AG09319 (cell line): Measurements from ENCODE around the gene TMPRSS11B.

ENCODE experiments used
- DNase-seq: peaks from one replicate; pipeline ENCODE4 v3.0.0-alpha.2; 2010; ENCODE audit warnings: low read depth; ENCODE audit errors: extremely low read depth
- TF ChIP-seq, protein P1 (sequence below): IDR thresholded peaks from 2 replicates; pipeline ENCODE4 v1.5.1; 2011; ENCODE audit warnings: low read depth, mild to moderate bottlenecking, inconsistent platforms, low read length, moderate library complexity

TMPRSS11B gene

DNA sequence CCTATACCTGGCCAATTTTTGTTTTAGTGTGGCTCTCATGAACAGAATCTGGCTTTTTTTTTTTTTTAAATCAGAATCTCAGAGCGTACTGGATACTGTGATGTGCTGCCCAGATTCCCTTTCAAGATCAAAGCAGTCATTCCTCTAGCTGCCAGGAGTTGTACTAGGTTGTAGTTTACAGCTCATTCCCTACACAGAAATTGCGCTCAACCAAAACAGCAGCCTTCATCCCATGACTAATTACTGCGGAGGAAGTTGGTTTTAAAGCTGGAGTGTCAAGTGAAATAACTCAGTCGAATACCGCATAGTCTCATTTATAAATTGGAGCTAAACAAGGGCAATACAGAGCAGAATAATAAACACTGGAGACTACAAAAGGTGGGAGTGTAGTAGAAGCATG lies 12.2 kb upstream of the TMPRSS11B start:
- no peak for DNase-seq
- TF ChIP-seq, protein P1, sequence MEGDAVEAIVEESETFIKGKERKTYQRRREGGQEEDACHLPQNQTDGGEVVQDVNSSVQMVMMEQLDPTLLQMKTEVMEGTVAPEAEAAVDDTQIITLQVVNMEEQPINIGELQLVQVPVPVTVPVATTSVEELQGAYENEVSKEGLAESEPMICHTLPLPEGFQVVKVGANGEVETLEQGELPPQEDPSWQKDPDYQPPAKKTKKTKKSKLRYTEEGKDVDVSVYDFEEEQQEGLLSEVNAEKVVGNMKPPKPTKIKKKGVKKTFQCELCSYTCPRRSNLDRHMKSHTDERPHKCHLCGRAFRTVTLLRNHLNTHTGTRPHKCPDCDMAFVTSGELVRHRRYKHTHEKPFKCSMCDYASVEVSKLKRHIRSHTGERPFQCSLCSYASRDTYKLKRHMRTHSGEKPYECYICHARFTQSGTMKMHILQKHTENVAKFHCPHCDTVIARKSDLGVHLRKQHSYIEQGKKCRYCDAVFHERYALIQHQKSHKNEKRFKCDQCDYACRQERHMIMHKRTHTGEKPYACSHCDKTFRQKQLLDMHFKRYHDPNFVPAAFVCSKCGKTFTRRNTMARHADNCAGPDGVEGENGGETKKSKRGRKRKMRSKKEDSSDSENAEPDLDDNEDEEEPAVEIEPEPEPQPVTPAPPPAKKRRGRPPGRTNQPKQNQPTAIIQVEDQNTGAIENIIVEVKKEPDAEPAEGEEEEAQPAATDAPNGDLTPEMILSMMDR: no peak

DNA sequence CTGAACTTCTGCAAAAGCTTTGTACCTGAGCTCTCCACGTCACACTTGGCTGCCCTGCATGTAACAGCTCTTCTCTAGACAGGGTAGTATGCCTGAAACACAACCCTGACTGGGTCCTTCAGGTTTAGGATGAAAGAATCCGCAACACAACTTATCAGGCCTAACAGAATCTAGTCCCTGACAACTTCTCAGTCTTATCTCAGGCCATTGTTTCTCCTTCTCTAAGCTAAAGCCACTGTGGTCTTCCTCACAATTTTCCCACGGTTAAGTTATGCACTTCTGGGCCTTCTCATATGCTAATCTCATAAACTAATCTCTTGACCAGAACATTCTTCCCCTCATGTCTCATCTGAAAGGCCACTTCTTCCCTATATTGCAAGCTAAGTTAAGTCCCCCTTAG lies 10.8 kb upstream of the TMPRSS11B start:
- DNase-seq: no peak
- TF ChIP-seq, protein P1: no peak

DNA sequence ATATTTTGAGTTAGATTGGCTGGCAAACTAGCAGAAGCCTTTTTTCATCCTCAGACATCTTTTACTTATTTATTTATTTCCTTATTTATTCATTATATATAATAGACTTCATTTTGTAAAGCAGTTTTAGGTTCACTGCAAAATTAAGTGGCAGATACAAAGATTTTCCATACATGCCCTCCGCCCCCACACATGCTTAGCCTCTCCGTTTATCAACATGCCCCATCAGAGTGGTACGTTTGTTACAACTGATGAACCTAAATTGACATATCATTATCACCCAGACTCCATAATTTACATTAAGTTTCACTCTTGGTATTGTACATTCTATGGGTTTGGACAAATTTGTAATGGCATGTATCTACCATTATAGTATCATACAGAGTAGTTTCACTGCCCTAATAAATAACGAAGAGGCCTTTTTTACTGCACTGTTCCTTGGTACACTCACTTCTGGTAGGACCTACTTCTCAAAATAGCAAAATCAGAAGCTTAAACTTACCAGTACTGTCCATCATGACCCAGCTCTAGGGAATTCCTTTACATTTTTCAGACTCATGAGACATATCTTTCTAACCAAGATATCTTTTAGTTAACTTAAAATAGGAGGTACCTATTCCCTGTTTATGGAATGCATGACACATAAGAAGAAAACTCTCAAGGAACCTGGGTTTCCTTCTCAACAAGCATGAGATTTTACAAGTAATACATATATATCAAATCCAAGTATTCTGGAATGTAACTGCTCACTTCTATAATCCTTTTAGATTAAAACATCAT lies 4.8 kb upstream of the TMPRSS11B start:
- no peak for DNase-seq

DNA sequence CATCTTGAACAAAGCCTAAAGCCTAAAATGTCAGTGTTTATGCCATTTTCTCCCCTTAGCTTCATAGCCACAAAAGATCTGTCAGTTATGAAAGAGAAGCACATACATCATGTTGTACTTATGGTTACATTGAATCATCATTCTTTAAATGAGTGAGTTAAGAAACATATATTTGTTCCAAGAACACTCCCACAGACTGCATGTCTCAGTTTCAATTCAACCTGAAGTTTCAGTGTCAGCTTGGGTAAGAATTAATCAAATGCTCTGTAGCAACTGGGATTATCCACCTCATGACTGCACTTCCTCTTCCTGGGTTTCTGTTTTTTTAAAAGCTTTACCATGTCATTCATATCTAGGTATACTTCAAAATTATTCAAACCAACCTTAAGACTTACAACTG lies 3.9 kb upstream of the TMPRSS11B start:
- no peak for DNase-seq
- TF ChIP-seq, protein P1: no peak

More for the DNA sequence above, 4.8 kb upstream of the TMPRSS11B start:
- TF ChIP-seq, protein P1: no peak

DNA sequence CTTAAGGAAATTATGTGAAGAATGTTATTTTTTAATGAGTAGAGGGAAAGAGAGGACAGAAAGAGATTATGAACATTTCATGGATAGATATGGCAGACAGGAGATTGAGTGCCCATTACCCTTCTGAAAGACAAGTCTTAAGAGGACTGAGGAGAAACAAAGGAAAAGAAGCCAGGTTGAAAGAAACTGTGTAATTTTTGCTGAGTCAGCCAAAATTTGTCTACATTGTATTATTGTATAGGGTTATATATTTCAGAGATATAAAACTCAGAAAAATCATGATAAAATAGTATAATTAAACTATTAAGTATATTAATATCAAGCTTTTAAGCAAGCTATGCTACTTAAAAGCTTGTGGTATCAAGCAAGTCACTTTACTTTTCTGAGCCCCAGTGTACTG lies 4.9 kb downstream of the TMPRSS11B start:
- no peak for DNase-seq
- TF ChIP-seq, protein P1: no peak

DNA sequence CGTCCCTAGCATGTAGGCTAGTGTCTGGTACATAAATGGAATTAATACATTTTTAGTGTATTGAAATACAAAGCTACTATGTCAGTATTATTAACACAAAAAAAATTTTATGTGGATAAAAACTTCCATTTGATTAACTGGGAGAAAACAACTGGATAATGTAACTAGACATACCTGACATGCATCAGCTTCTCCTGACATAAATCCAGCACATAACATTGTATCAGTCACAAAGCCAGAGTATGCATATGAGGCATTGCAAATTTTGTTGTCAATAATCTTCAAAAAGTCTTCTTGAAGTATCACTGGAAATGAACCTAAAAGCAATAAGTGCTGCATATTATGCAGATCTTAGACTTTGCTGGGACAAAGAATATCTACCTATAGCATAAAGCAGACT lies 16.9 kb downstream of the TMPRSS11B start:
- TF ChIP-seq, protein P1: no peak
- no peak for DNase-seq

DNA sequence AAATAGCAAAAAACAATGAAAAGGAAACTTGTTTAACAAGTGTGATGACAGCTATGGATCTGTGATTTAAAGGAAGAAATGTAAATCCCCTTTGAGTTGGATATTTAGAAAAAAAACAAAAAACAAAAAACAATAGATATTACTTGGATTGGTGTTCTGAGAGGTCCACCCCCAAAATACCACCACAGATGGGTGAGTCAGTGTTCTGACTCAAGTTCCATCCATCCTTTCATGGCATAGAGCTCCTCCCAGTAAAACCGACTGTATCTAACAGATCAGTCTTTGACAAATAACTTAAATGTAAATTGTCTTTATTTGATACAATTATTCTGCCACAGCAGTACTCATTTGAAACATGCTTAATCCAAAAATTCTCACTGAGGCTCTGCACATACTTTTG lies 27.4 kb downstream of the TMPRSS11B start:
- TF ChIP-seq, protein P1: no peak
- DNase-seq: no peak
